Right lobe of liver (tissue), 4 donors: ENCODE measurements around the gene RTTN.
"Not testable (repeated sequence)": the region's sequence is repeated elsewhere in the genome, so short reads cannot be mapped to it uniquely, and the experiment has no call there.

ENCODE experiments used
- POLR2A ChIP-seq: fragments of 450-650 bp; IDR thresholded peaks from one replicate; pipeline ENCODE4 v1.6.1; 2017; ENCODE audit warnings: antibody characterized with exemption, mild to moderate bottlenecking
- TF ChIP-seq, protein P1 (sequence below), 4 donors: fragments of 200-600 bp in 3 of 4; fragments of 450-650 bp in 1 of 4; IDR thresholded peaks; one replicate each; pipeline versions ENCODE4 v1.5.1 to v1.8.0; 2016 to 2022; ENCODE audit warnings: antibody characterized with exemption in 4 of 4, mild to moderate bottlenecking in 2 of 4
- donor health status: DM: no; HTN: no; CAD: no.
- donor health status: DM: no; HTN: no; CAD: no.
- donor health status: DM: no; HTN: yes; CAD: no.

DNA sequence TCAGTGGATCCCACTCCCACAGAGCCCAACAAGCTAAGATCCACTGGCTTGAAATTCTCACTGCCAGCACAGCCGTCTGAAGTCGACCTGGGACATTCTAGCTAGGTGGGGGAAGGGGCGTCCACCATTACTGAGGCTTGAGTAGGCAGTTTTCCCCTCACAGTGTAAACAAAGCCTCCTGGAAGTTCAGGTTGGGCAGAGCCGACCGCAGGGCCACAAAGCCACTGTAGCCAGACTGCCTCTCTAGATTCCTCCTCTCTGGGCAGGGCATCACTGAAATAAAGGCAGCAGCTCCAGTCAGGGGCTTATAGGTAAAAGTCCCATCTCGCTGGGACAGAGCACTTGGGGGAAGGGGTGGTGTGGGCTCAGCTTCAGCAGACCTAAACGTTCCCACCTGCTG, 31.4 kb upstream of the RTTN start:
- TF ChIP-seq POLR2A, result not testable (repeated sequence)
- TF ChIP-seq, protein P1, sequence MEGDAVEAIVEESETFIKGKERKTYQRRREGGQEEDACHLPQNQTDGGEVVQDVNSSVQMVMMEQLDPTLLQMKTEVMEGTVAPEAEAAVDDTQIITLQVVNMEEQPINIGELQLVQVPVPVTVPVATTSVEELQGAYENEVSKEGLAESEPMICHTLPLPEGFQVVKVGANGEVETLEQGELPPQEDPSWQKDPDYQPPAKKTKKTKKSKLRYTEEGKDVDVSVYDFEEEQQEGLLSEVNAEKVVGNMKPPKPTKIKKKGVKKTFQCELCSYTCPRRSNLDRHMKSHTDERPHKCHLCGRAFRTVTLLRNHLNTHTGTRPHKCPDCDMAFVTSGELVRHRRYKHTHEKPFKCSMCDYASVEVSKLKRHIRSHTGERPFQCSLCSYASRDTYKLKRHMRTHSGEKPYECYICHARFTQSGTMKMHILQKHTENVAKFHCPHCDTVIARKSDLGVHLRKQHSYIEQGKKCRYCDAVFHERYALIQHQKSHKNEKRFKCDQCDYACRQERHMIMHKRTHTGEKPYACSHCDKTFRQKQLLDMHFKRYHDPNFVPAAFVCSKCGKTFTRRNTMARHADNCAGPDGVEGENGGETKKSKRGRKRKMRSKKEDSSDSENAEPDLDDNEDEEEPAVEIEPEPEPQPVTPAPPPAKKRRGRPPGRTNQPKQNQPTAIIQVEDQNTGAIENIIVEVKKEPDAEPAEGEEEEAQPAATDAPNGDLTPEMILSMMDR (IDR thresholded peaks at IDR 0.05), result not testable (repeated sequence)
